Stimulated activated CD8-positive, alpha-beta memory T cell treated with anti-CD3 and anti-CD28 coated beads, Interleukin-12 subunit alpha, Interleukin-12 subunit beta, amount 100 ng/mL, for 24 hours (primary cell): ENCODE data around the gene METTL8.
"Not testable (repeated sequence)": the region's sequence is repeated elsewhere in the genome, so short reads cannot be mapped to it uniquely, and the experiment has no call there.

Experiments used
- DNase-seq: peaks from one replicate; pipeline ENCODE4 v3.0.0-alpha.2; 2020; ENCODE audit errors: extremely low read depth

METTL8 gene

DNA sequence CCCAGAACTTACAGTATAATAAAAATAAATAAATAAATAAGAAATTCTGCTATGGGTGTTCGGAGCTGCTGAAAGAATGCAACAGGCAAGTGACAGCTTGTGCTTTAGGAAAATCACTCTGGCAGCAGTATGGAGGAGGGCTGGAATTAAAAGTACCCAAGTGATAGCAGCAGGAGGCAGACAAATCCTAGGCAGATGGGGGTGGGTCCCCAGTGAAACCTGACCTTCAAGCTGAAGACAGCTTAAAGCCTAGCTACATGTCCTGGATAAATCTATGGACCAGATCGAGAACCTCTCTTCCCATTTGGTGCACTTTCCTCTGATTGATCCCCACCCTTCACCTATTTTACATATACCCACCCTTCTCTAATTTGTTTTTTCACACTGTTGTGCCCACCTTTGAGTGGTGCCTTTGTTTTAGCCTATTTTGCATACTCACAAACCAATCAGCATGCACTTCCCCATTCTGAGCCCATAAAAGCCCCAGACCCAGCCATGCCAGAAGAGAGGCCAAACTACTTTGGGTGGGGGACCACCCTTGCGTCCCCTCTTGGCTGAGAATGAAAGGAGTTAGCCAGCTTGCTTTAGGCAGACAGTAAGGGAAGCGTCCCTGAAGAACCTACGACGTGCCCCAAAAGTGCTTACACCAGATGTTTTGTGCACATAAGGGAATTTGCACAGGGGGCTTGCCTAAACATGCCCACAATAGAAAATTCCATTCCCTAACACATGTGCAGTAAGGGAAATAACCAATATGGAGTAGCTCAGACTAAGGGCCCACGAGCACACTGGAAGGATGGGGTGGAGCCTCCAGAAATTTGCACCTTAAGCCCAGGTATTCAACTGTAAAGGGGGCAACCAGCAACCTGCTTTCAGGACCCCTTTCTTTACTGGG is 3.0 kb downstream of the METTL8 start:
- no peak for DNase-seq

DNA sequence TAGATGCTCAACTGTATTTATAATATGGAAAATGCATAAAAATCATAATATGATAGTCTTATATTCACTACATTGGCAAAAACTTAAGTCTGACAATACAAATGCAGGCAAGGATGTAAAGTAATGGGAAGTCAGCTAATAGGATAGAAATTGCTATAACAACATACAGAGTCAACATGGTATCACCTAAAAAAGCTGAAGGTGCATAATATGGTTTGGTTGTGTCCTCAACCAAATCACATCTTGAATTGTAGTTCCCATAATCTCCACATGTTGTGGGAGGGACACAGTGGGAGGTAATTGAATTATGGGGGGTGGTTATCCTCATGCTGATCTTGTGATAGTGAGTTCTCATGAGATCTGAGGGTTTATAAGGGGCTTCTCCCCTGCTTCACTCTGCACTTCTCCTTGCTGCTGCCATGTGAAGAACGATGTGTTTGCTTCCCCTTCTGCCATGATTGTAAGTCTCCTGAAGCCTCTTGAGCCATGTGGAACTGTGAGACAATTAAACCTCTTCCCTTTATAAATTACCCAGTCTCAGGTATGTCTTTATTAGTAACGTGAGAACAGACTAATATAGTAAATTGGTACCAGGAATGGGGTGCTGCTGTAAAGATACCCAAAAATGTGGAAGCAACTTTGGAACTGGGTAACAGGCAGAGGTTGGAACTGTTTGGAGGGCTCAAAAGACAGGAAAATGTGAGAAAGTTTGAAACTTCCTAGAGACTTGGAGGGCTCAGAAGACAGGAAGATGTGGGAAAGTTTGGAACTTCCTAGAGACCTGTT is 10.9 kb downstream of the METTL8 start:
- not testable (repeated sequence) for DNase-seq

DNA sequence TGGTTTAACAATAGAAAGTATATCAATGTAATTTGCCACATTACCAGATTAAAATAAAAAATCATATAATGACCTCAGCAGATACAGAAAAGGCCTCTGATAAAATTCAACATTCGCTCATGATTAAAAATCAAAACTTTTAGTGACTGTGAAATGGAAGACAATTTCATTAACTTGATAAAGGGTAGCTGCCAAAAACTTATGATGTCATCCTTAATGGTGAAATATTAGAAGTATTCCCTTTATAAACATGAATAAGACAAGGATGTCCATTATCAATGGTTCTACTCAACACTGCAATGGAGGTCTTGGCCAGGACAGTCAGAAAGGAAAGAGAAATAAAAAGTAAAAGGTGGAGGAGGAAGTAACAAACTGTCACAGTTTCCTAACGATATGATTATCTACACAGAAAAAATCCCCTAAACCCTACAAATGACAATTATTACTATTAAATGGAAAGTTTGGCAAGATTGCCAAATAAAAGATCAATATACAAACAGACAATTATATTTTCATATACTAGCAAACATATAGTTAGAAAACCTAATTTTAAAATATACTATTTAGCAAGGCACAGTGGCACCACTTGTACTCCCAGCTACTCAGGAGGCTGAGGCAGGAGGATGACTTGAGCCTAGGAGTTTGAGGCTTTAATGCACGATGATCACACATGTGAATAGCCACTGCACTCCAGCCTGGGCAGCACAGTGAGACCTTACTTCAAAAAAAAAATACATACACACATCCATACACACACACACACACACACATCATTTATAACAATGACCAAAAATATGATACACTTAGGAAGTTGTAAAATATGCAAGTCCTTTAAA is 12.8 kb downstream of the METTL8 start:
- DNase-seq: no peak

DNA sequence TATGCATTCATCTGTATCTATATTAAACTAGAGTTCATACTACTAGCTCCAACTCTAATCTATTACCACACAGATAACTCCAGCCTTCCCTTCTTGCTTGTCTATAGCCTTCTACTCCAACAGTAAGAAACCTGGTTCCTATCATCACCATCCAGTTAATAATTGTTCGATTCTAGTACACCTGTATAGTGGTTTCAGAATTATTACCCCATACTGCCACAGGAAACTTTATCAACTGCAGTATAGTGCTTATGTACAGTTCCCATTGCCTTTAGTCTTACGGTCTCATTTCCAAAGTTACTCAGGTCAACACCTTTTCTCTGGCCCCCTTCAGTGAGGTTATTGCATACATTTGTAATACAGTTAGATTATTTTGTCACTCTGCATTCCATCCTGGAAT is 14.5 kb downstream of the METTL8 start:
- DNase-seq: no peak

DNA sequence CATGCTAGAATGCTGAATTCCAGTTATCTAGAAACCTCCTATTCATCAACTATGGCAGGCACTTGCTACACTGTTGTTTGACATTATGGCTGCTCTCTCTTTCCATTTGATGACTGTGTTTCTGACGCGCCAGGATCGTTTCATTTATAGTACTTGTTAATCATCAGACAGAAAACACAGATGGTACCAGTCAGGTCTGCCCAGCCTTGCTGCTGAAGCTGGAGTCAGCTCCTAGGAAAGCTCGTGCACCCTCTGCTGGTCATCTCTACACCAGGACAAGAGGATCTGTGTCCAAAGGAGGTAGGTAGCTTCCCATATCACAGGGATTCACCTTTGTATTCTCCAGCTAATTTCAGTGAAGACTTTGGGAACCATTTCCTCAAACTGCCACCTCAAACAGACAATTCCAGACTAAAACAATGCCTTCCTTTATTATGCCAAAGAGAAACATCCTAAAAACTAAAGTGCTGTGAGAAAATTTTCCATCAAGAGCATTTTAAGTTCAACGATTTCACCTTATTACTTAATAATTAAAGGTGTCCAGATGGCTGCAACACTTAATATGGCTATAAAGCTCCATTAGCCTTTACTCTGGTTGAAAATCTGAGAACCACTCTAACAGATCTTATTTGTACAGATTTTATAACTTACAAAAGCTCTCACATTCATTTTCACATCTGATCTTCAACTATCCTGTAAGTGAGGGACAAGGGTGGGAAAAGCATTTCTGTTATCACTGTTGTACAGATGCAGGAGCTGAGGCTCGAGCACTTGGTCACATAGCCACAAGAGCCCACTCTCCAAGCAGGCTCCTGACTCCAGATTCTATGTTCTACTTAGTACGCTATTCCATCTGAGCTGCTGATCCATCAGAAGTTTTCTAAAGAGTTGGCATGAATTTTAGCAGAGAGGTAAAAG is 17.5 kb downstream of the METTL8 start:
- DNase-seq: peak; percentile 62

DNA sequence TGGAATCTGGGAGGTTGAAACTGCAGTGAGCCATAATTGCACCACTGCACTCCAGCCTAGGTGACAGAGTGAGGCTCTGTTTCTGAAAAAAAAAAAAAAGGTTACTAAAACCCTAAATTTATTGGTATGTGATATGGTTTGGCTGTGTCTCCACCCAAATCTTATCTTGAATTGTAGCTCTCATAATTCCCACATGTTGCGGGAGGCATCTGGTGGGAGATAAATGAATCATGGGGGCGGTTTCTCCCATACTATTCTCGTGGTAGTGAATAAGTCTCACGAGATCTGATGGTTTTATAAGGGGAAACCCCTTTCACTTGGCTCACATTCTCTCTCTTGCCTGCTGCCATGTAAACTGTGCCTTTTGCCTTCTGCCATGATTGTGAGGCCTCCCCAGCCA is 19.1 kb downstream of the METTL8 start:
- DNase-seq: not testable (repeated sequence)

DNA sequence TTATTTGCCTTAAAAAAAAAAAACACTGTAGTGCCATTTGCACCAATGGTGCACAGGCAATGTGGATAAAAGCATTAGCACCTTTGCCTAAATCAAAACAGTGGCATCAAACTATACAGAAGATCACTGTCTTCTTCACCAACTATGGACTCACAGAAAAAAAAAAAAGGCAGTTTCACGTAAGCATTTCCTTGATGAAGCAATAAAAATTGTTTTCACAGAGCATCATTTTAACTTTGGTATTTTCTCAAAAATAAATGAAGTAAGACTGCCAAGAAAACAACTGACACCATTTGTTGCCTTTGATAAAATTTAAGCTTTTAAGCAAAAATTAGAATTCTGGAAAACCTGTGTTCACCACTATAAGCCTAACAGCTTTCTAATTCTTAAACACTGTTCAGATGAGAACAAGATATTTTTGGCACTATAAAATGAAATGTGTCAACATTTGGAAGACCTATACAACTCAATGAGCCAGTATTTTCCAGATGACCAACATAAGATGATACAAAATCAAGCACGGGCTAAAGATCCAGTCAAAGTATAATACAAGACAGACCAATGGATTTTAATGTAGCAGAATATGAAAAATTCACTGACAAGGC is 21.1 kb downstream of the METTL8 start:
- no peak for DNase-seq

DNA sequence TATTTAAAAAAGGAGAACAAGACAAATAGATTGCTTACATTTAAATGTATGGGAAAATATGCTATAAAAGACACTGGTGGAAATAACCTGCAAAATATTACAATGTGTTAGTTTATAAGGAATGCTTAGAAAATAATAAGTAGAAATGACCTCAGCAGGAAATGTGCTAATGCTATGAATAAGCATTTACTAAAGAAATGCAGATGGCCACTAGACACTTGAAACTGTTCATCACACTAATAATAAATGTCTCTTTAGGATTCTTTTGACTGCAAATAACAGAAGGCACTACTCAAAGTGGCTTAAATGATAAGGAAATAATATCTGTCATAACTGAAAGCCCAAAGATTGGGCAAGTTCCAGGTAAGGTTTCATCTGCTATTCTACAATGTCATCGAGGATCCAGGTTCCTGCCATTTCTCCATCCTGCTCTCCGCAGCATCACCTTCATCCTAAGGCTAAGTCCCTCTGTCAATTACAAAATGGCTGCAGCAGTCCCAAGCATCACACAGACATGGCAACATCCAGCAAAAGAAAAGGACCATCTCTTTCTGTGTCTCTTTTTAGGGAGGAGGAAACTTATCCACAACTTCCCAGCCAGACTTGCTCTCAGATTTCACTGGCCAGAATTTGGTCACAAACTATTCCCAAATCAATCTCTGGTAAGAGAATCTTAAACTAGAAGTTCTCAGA is 21.9 kb downstream of the METTL8 start:
- DNase-seq: no peak

DNA sequence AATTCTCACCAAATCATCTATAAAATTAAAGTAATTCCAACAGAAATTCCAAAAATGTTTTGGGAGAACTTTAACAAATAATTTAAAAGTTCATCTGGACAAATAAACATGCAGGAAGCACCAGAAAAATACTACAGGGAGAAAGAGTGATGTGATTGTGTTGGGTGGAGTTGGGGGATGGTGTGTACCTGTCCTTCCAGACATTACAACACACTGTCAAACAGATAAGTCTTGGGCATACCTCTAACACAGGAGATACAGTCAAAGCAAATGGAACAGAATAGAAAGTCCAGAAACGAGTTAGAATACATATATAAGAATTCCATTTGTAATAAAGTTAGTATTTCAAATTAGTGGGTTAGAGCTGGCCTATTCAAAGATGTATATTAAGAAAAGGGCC is 22.6 kb downstream of the METTL8 start:
- DNase-seq: no peak

DNA sequence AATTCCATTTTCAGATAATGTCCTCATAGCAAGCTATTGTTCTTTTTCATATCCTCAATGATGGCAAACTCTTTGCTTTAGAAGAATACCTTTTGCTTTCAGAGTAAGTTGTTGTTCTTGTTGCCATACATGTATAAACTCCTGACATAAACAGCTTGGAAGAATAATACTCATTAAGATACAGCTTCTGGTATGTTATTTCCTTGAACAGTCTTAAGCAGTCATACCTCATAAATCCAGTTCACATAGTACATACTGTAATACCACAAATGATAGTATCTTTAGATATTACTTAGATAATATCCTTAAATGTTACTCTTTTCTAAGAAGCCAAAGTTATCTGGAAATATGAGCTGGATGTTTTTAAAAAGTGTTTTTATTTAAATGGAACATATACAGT is 23.2 kb downstream of the METTL8 start:
- DNase-seq: no peak

DNA sequence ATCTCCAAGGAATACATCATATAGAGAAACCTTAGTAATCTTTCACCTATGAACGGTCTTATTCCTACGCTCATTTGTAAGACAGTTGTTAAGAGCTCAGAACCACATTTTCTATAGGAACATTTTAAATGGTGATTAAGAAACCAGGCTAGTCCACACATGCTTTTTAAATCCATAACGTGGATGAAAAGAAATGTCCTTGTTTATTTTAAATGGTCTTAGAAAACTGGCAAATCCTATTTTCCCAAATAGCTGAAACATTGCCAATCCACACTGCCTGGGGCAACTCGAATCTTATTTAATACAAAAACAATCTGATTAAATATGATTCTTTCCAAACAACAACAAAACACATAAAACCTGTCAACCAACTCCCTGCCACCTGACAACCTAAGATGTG is 23.7 kb downstream of the METTL8 start:
- no peak for DNase-seq

DNA sequence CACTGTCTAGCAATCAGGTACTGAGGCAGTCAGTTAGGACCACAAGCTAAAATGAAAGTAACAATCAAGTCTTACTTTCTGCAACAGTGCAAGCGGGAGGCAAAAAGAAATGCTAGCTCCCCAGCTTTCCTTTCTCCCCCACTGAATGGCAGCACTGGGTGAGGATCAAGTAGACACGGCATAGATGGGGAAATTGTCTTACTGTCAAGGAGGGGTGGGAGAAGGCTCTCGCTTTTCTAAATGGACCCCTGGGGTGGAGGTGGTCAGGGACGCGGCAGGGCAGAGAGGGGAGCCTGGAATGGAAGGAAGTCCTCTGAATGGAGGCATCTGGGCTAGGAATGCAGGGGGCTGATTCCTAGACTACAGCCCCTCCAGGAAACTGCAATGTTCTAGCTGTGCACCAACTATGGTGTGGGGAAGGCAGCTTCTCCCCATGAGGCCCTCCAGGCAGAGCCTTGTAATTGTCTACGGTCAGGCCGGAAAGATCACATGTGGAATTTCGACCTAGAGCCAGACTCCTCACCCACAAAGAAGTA is 24.3 kb downstream of the METTL8 start:
- DNase-seq: no peak

DNA sequence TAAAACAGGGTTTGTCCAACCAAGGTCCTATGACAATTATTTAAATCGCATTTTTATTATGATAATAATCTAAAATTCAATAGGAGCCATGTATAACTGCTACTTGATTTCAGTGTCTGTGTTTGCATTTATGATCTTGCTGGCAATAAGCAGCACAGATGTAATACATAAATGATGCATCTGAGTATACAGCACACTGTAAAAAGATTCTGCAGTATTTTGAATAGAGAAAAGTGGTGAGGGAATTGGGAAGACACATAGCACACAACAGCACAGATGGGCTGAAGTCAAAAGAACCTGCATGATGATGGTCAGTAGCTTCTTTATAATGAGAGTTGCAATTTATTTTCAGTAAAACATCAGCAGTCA is 26.1 kb downstream of the METTL8 start:
- DNase-seq: no peak

DNA sequence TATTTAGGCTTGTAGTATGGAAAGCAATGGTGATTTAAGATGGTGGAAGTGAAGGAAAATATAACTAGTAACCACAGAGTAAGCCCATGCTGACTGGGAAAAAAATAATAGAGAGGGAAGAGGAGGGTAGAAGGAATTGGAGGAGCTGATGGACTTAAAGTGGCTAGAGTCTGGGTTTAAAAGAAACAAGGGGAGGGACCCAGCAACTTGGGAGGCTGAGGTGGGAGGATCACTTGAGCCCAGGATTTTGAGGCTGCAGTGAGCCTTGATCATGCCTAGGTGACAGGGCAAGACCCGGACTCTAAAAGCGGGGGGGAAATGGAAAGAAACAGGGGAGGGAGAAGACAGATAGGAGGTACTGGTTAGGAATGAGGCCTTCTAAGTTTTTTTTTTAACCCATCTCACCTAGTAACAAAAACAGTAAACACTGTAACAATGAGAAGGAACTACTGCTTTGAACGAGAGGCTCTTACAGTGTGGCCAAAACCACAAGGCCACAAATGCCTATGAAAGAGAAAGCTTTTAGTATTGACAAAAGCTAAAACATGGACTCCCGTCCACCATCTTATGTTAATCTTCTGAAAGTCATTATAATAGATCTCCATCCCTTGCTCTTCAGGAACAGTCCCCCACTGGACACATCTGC is 26.6 kb downstream of the METTL8 start:
- no peak for DNase-seq

DNA sequence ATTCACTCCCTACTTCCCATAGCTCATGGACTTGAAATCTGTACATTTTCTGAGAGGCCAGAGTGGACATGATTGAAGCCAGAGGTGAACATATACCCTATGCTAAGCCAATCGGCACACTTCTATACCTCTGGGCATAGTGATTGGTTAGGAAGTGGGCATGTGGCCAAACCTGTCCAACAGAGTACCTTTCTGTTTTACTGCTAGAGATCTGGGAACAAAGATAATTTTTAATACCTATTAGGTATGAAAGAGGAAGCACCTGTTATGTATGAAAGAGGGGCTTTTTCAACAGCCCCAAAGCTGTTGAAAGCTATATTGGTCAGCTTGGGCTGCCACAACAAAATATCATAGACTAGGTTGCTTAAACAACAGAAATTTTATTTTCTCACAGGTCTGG is 27.7 kb downstream of the METTL8 start:
- DNase-seq: no peak

DNA sequence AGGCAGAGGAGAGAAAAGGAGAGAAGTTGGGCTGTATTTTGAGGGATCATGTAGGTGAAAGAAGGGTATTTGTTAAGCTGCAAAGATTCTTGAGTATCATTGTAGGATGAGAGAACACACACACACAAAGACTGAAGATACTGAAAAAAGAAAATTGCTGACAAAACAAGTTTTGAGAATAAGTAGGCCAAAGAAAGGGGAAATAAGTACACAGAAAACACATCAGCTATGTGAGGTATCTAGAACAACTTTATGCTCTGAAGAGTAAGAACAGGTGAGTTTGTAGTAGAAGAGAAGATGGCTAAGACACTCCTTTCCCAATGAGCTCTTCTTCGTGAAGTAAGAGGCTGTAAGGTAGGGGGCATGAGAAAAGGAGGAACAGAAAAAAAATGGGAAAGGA is 28.2 kb downstream of the METTL8 start:
- DNase-seq: no peak

DNA sequence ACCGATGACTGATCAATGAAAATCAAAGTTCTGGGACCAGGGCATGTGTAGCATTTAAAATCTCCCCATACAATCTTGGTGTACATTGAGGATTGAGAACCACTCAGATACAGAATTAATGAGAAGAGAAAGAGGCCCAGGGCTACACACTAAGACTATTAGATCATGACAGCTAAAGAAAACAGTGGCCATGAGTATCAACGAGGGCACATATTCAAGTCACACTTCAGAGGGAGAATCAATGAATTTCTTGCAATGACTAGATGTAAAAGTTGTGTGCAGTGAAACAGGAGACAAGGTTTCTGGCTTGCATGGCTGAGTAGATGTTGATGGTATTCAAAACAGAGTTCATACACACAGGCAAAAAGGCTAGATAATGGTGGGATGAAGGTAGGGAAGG is 29.1 kb downstream of the METTL8 start:
- DNase-seq: no peak

DNA sequence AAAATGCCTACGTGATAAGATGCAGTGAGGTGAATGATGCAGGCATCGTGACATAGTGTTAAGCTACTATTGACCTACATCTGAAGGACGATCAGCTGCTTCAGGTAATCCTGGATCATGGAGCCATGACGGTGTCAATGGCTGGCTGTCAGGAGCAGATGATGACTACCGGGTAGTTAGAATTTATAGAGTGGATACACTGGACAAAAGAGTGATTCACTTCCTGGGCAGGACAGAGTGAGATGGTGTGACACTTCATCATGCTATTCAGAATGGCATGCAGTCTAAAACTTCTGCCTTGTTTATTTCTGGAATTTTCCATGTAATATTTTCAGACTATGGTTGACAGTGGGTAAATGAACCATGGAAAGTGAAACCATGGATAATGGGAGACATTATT is 29.5 kb downstream of the METTL8 start:
- DNase-seq: no peak

DNA sequence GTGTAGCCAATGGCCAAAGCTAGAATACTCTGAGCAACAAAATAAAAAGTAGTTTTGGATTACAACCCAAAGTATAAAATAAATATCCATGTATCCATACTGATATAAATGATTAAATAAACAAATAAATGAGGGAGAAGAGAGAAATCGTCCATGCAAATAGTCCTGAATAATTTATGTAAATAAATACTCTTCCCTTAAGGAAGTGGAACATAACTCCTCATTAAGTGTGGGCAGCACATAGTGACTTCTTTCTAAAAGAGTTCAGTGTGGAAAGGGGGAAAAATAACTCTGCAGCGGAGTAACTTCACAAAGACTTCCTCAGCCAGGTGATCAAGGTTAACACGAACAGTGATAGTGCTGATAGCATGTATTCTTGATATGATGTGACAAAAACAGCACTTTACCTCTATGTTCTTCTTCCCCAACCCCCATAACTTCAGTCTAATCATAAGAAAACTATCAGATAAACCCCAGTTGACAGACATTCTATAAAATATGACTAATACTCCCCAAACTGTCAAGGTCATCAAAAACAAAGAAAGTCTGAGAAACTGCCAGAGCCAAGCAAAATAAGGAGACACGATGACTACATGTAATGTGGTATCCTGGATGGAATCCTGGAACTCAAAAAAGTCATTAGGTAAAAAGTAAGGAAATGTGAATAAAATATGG is 30.7 kb downstream of the METTL8 start:
- DNase-seq: no peak
